ENCODE results near the gene NIPAL3.
A peak's percentile ranks its signal among the peaks of the same experiment; 100 is the strongest.

The NIPAL3 gene

GRCh38 chr1:24415334-24415909, at the start of gene NIPAL3:
Gene NIPAL3, plus strand, starts transcription at chr1:24415802. Its CDS starts 3,746 bp downstream, at chr1:24419548.
- peak; percentile 99 for DNase-seq

GRCh38 chr1:24366707-24367106, 48.9 kb upstream of the NIPAL3 start:
- DNase-seq = no peak

GRCh38 chr1:24369199-24369598, 46.4 kb upstream of the NIPAL3 start:
- DNase-seq = no peak

GRCh38 chr1:24369801-24370200, 45.8 kb upstream of the NIPAL3 start:
- no peak for DNase-seq

GRCh38 chr1:24373044-24373443, 42.6 kb upstream of the NIPAL3 start:
- no peak for DNase-seq

- DNase-seq = no peak
Measured at GRCh38 chr1:24373710-24374109, 41.9 kb upstream of the NIPAL3 start.

GRCh38 chr1:24374891-24375786, 40.5 kb upstream of the NIPAL3 start:
- DNase-seq = no peak

- DNase-seq = no peak
Measured at GRCh38 chr1:24379733-24380315, 35.8 kb upstream of the NIPAL3 start.

- DNase-seq = no peak
Measured at GRCh38 chr1:24380508-24380907, 35.1 kb upstream of the NIPAL3 start.

GRCh38 chr1:24381256-24381655, 34.3 kb upstream of the NIPAL3 start:
- no peak for DNase-seq

GRCh38 chr1:24382165-24382577, 33.4 kb upstream of the NIPAL3 start:
- no peak for DNase-seq

- DNase-seq = no peak
Measured at GRCh38 chr1:24383381-24383940, 32.1 kb upstream of the NIPAL3 start.

- DNase-seq = peak; percentile 28
Measured at GRCh38 chr1:24384251-24385090, 31.1 kb upstream of the NIPAL3 start.

- peak; percentile 28 for DNase-seq
Measured at GRCh38 chr1:24385160-24385940, 30.3 kb upstream of the NIPAL3 start.

GRCh38 chr1:24386241-24386640, 29.4 kb upstream of the NIPAL3 start:
- no peak for DNase-seq

GRCh38 chr1:24386931-24387330, 28.7 kb upstream of the NIPAL3 start:
- no peak for DNase-seq

- no peak for DNase-seq
Measured at GRCh38 chr1:24387636-24388175, 27.9 kb upstream of the NIPAL3 start.

GRCh38 chr1:24388331-24388885, 27.2 kb upstream of the NIPAL3 start:
- no peak for DNase-seq

- no peak for DNase-seq
Measured at GRCh38 chr1:24389231-24389678, 26.3 kb upstream of the NIPAL3 start.

GRCh38 chr1:24390924-24391782, 24.4 kb upstream of the NIPAL3 start:
- peak; percentile 82 for DNase-seq

Data from CD4-positive, alpha-beta T cell treated with Interleukin-17A for 1 hour (primary cell).